HepG2 (cell line): ENCODE data around the gene RHBDF2. TPM values are rescaled to one million over a fixed set of nuclear protein-coding genes. Genes with fewer than 3 reads are reported as not detected.

ENCODE experiments used
- ARID2 ChIP-seq: sonication (generic); formaldehyde crosslinking; IDR thresholded peaks from 2 replicates; pipeline ENCODE4 v1.8.1; 2022; ENCODE audit warnings: mild to moderate bottlenecking, missing genetic modification reagents, borderline replicate concordance
- FOXA1 ChIP-seq, 2 experiments: fragments of 450-650 bp in 1 of 2; sonication (generic) in 1 of 2; formaldehyde crosslinking in 1 of 2; IDR thresholded peaks; 2 replicates each; pipeline versions ENCODE4 v1.4.0 to v1.6.1; 2016 to 2020; ENCODE audit warnings: missing genetic modification reagents in 1 of 2
- HIVEP1 ChIP-seq: sonication (generic); formaldehyde crosslinking; IDR thresholded peaks from 2 replicates; pipeline ENCODE4 v1.4.0; 2020; ENCODE audit warnings: mild to moderate bottlenecking, missing genetic modification reagents
- POLR2AphosphoS2 ChIP-seq: IDR thresholded peaks from 2 replicates; pipeline ENCODE4 v1.6.1; 2011; ENCODE audit warnings: low read depth, low read length, improper control_type of control experiment
- TARDBP ChIP-seq: sonication (generic); formaldehyde crosslinking; IDR thresholded peaks from 2 replicates; pipeline ENCODE4 v1.8.0; 2022; ENCODE audit warnings: mild to moderate bottlenecking, missing genetic modification reagents
- TERF1 ChIP-seq: sonication (generic); formaldehyde crosslinking; IDR thresholded peaks from 2 replicates; pipeline ENCODE4 v1.8.0; 2022; ENCODE audit warnings: mild to moderate bottlenecking, missing genetic modification reagents, moderate library complexity
- YY1 ChIP-seq: IDR thresholded peaks from 2 replicates; pipeline ENCODE4 v1.6.1; 2011; ENCODE audit warnings: low read length, low read depth, moderate library complexity, mild to moderate bottlenecking; ENCODE audit not compliant: insufficient read depth, insufficient replicate concordance
- ZBTB14 ChIP-seq: sonication (generic); formaldehyde crosslinking; IDR thresholded peaks from 2 replicates; pipeline ENCODE4 v1.4.0; 2020; ENCODE audit warnings: missing genetic modification reagents
- ZBTB39 ChIP-seq: sonication (generic); formaldehyde crosslinking; IDR thresholded peaks from 2 replicates; pipeline ENCODE4 v1.5.0; 2020; ENCODE audit warnings: missing genetic modification reagents
- ZBTB7B ChIP-seq: sonication (generic); formaldehyde crosslinking; IDR thresholded peaks from 2 replicates; pipeline ENCODE4 v1.4.0; 2020; ENCODE audit warnings: missing genetic modification reagents
- ZFY ChIP-seq: sonication (generic); formaldehyde crosslinking; IDR thresholded peaks from 2 replicates; pipeline ENCODE4 v1.4.0; 2020; ENCODE audit warnings: missing genetic modification reagents
- ZNF124 ChIP-seq: sonication (generic); formaldehyde crosslinking; IDR thresholded peaks from 2 replicates; pipeline ENCODE4 v1.4.0; 2020; ENCODE audit warnings: missing genetic modification reagents
- ZNF20 ChIP-seq: sonication (generic); formaldehyde crosslinking; IDR thresholded peaks from 2 replicates; pipeline ENCODE4 v1.4.0; 2020; ENCODE audit warnings: mild to moderate bottlenecking, moderate library complexity, missing genetic modification reagents
- ZNF263 ChIP-seq: sonication (generic); formaldehyde crosslinking; IDR thresholded peaks from 2 replicates; pipeline ENCODE4 v1.4.0; 2020; ENCODE audit warnings: missing genetic modification reagents
- ZNF609 ChIP-seq: sonication (generic); formaldehyde crosslinking; IDR thresholded peaks from 2 replicates; pipeline ENCODE4 v1.4.0; 2020; ENCODE audit warnings: mild to moderate bottlenecking, missing genetic modification reagents, borderline replicate concordance
- ZNF644 ChIP-seq: IDR thresholded peaks from 2 replicates; pipeline ENCODE4 v1.6.1; 2016; ENCODE audit warnings: low read depth
- ZNF781 ChIP-seq: sonication (generic); formaldehyde crosslinking; IDR thresholded peaks from 2 replicates; pipeline ENCODE4 v1.5.1; 2020; ENCODE audit warnings: borderline replicate concordance, mild to moderate bottlenecking, missing genetic modification reagents; ENCODE audit errors: not compliant biosample characterization
- polyA plus RNA-seq, 8 experiments: library from polyadenylated mRNA; depleted of rRNA in 3 of 8; stranded (reverse) in 7 of 8; unstranded in 1 of 8; fragments of >200 nt; fragmentation: Illumina TruSeq in 4 of 8; extraction: Trizol in 4 of 8; gene quantifications; 2 replicates each; pipeline versions ENCODE4 v1.2.1 to v1.2.3, GENCODE V29; 2011 to 2016; ENCODE audit warnings: low read depth in 4 of 8, missing spikeins in 1 of 8, mixed read lengths in 1 of 8; ENCODE audit not compliant: insufficient read depth in 1 of 8
- total RNA-seq, 5 experiments: library from RNA; depleted of rRNA; stranded (reverse); fragments of >200 nt; fragmentation: Illumina TruSeq; extraction: Trizol; gene quantifications; 2 replicates each; pipeline ENCODE4 v1.2.3, GENCODE V29; 2016; ENCODE audit warnings: low read depth in 1 of 5

RHBDF2 gene
- total and polyA plus RNA-seq, 2 of the 13 experiments (the other 11 are each of a cell fraction or from before 2014, with no cell fraction given), result 7.8 to 24.2 TPM

DNA sequence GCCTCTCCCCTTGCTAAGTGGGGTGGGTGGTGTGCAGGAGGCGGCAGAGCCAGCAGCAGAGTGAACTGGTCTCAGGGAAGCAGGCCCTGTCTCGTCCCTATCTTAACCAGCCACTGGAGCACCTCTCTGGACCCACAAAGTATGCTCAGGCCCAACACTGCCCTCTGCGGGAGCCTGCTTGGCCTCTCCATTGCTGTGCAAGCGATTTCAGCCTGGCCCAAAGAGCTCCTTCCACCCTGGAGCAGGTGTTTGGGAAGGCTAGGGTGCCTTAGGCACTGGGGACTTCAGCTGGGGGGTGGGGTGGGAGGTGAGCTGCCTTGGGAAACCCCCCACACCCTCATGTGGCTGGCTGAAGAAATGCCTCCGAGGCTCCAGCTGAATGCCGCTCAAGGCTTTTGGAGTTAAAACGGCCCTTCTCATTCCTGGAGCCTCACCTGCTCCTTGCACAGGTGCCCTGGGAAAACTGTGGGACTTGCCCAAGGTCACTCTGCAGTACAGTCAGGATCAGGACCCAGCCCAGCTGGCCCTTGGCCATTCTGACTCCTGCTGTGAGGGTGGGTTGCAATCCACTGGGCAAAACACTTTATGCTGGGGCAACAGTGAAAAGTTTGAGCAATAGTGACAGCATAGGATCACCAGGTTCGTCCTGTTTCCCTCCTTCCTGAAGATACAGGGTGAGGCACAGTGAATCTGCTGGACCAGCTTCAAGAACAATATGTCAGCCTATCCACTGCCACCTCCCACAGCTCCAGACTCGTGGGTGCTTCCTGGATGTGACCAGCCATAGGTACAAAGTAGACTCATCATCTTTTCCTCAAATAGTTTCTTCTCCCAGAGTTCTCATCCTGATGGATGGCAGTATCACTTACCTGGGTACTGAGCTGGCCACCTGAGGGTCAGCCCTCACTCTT, 42.4 kb downstream of the RHBDF2 start (continued):
- TF ChIP-seq ZNF609 (CRISPR knock-in tag) (no peak), HIVEP1 (CRISPR knock-in tag) (0 out of 2 replicates have a peak, but pooled peaks have one; percentile 36), POLR2AphosphoS2 (no peak), ZNF20 (CRISPR knock-in tag) (no peak), ZFY (0 out of 2 replicates have a peak, but pooled peaks have one; percentile 24), ZBTB14 (no peak), TARDBP (no peak), ZNF124 (CRISPR knock-in tag) (0 out of 2 replicates have a peak, but pooled peaks have one; percentile 43), TERF1 (CRISPR knock-in tag) (no peak), ZNF781 (CRISPR knock-in tag) (no peak), ZNF644 (no peak), YY1 (no peak), ZBTB39 (CRISPR knock-in tag) (no peak), ZBTB7B (CRISPR knock-in tag) (no peak), ZNF263 (CRISPR knock-in tag) (peak; percentile 67), FOXA1 (IDR thresholded peaks at IDR 0.05) (no peak), FOXA1 (CRISPR knock-in tag; IDR thresholded peaks at IDR 0.05) (no peak), ARID2 (no peak)
